Activated CD8-positive, alpha-beta T cell treated with anti-CD3 and anti-CD28 coated beads, Interleukin-2, amount 10 ng/mL, durations not matched to agents 7 days and 5 days (primary cell): ENCODE results near the gene LRRC8E. TPM values are rescaled to one million over a fixed set of nuclear protein-coding genes. Genes with fewer than 3 reads are reported as not detected.
A peak's percentile ranks its signal among the peaks of the same experiment; 100 is the strongest.

Source experiments
- ATAC-seq: fragments of 150-1000 bp; cut with Tn5 transposase; one replicate; pipeline ENCODE4 v1.10.0; 2021; ENCODE audit warnings: moderate library complexity
- CTCF ChIA-PET: fragments of 350-600 bp; sonication (Branson Sonifier 250); formaldehyde crosslinking; loops from one replicate; lab custom pipeline; 2021; ENCODE audit warnings: antibody characterized with exemption; lab: Charles Lee
- POLR2A ChIA-PET: fragments of 350-600 bp; sonication (Branson Sonifier 250); formaldehyde crosslinking; loops from one replicate; lab custom pipeline; 2021; ENCODE audit warnings: antibody characterized with exemption; lab: Charles Lee
- DNase-seq: peaks from one replicate; pipeline ENCODE4 v3.0.0-alpha.2; 2020
- H3K27ac Mint-ChIP-seq: one replicate; pipeline ENCODE4 v1.8.0; 2021; ENCODE audit warnings: mild to moderate bottlenecking, mixed read lengths
- H3K27me3 Mint-ChIP-seq: one replicate; pipeline ENCODE4 v1.8.0; 2021; ENCODE audit warnings: low read depth, mixed read lengths
- H3K36me3 Mint-ChIP-seq: one replicate; pipeline ENCODE4 v1.8.0; 2021; ENCODE audit warnings: low read depth, mixed read lengths
- H3K4me1 Mint-ChIP-seq: one replicate; pipeline ENCODE4 v1.8.0; 2021; ENCODE audit warnings: low read depth, mixed read lengths
- H3K4me3 Mint-ChIP-seq: one replicate; pipeline ENCODE4 v1.8.0; 2021; ENCODE audit warnings: mild to moderate bottlenecking, mixed read lengths
- H3K9me3 Mint-ChIP-seq: one replicate; pipeline ENCODE4 v1.8.0; 2022; ENCODE audit warnings: mixed read lengths; ENCODE audit not compliant: insufficient read depth
- total RNA-seq, 2 experiments: library from RNA; stranded (reverse); gene quantifications; one replicate each; pipeline ENCODE4 v1.2.3, GENCODE V29; 2021

The LRRC8E gene
- total RNA-seq, 2 experiments from 2014 or later, result not detected

- Mint-ChIP-seq H3K36me3 (no peaks in the 10 kb centered on the region), H3K27ac (no peak overlapping the region), H3K4me3 (no peak overlapping the region), H3K27me3 (no peaks in the 10 kb centered on the region), H3K4me1 (peaks cover 6% of the 10 kb centered on the region), H3K9me3 (no peaks in the 10 kb centered on the region)
- DNase-seq (no peak), ATAC-seq (no peak)
- ChIA-PET POLR2A (interaction anchor here (1.3 kb wide), 1 partner anchor 20 kb away, joined by 4 read pairs; no protein-coding TSS in a partner anchor), CTCF (interaction anchor here (2.5 kb wide), 1 partner anchor 28 kb away, joined by 11 read pairs; no protein-coding TSS in a partner anchor)
Measured at GRCh38 chr19:7897292-7897691, 9.0 kb downstream of the LRRC8E start.

DNA sequence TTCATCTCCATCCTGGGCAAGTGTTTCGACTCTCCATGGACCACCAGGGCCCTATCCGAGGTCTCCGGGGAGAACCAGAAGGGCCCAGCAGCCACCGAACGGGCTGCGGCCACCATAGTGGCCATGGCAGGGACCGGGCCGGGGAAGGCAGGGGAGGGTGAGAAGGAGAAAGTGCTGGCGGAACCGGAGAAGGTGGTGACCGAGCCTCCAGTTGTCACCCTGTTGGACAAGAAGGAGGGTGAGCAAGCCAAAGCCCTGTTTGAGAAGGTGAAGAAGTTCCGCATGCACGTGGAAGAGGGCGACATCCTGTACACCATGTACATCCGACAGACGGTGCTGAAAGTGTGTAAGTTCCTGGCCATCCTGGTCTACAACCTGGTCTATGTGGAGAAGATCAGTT, 10.7 kb downstream of the LRRC8E start:
- Mint-ChIP-seq H3K36me3 (peaks cover 3% of the 10 kb centered on the region), H3K9me3 (no peaks in the 10 kb centered on the region), H3K4me3 (no peak overlapping the region), H3K27ac (no peak overlapping the region), H3K4me1 (peaks cover 13% of the 10 kb centered on the region), H3K27me3 (no peaks in the 10 kb centered on the region)
- POLR2A ChIA-PET, result no interaction called here
- ATAC-seq (no peak), DNase-seq (no peak)
- CTCF ChIA-PET, result interaction anchor here (1.3 to 2.5 kb wide), 2 partner anchors 21 to 30 kb away, joined by 3 to 11 read pairs; partner anchors contain the start of gene SNAPC2

GRCh38 chr19:7899751-7900378, 11.6 kb downstream of the LRRC8E start:
- DNase-seq (no peak), ATAC-seq (no peak)
- Mint-ChIP-seq H3K4me1 (peaks cover 16% of the 10 kb centered on the region), H3K27ac (no peak overlapping the region), H3K36me3 (peaks cover 7% of the 10 kb centered on the region), H3K27me3 (no peaks in the 10 kb centered on the region), H3K4me3 (no peak overlapping the region), H3K9me3 (no peaks in the 10 kb centered on the region)
- CTCF ChIA-PET, result interaction anchor here (1.1 to 5.1 kb wide), 3 partner anchors 9 to 45 kb away, joined by 3 to 40 read pairs (median 4); no protein-coding TSS in a partner anchor
- POLR2A ChIA-PET, result interaction anchor here (0.9 to 1.1 kb wide), 2 partner anchors 19 to 34 kb away, joined by 3 read pairs; no protein-coding TSS in a partner anchor

GRCh38 chr19:7900401-7900870, 12.1 kb downstream of the LRRC8E start:
- CTCF ChIA-PET, result interaction anchor here (1.1 to 5.1 kb wide), 3 partner anchors 9 to 44 kb away, joined by 3 to 40 read pairs (median 4); no protein-coding TSS in a partner anchor
- no peaks in the 10 kb centered on the region for H3K27me3 Mint-ChIP-seq
- H3K27ac Mint-ChIP-seq, result no peak overlapping the region
- DNase-seq, result no peak
- no peaks in the 10 kb centered on the region for H3K9me3 Mint-ChIP-seq
- H3K4me3 Mint-ChIP-seq, result no peak overlapping the region
- POLR2A ChIA-PET, result interaction anchor here (0.9 to 1.1 kb wide), 2 partner anchors 20 to 35 kb away, joined by 3 read pairs; no protein-coding TSS in a partner anchor
- peaks cover 11% of the 10 kb centered on the region for H3K36me3 Mint-ChIP-seq
- no peak for ATAC-seq
- peaks cover 21% of the 10 kb centered on the region for H3K4me1 Mint-ChIP-seq

GRCh38 chr19:7900931-7901330, 12.6 kb downstream of the LRRC8E start:
- Mint-ChIP-seq H3K27me3 (no peaks in the 10 kb centered on the region), H3K4me3 (no peak overlapping the region), H3K9me3 (no peaks in the 10 kb centered on the region), H3K27ac (no peak overlapping the region), H3K36me3 (peaks cover 14% of the 10 kb centered on the region), H3K4me1 (peaks cover 25% of the 10 kb centered on the region)
- POLR2A ChIA-PET, result interaction anchor here (0.9 to 1.1 kb wide), 2 partner anchors 20 to 35 kb away, joined by 3 read pairs; no protein-coding TSS in a partner anchor
- DNase-seq (no peak), ATAC-seq (no peak)
- CTCF ChIA-PET, result interaction anchor here (1.1 to 5.1 kb wide), 5 partner anchors 10 to 48 kb away, joined by 3 to 40 read pairs (median 4); partner anchors contain the start of gene TIMM44

- DNase-seq (no peak), ATAC-seq (no peak)
- peaks cover 14% of the 10 kb centered on the region for H3K36me3 Mint-ChIP-seq
- H3K27me3 Mint-ChIP-seq, result no peaks in the 10 kb centered on the region
- no peaks in the 10 kb centered on the region for H3K9me3 Mint-ChIP-seq
- ChIA-PET POLR2A (no interaction called here), CTCF (interaction anchor here (0.6 to 5.1 kb wide), 5 partner anchors 10 to 49 kb away, joined by 3 to 40 read pairs (median 4); partner anchors contain the start of gene TIMM44)
- peaks cover 26% of the 10 kb centered on the region for H3K4me1 Mint-ChIP-seq
- no peak overlapping the region for H3K4me3 Mint-ChIP-seq
- no peak overlapping the region for H3K27ac Mint-ChIP-seq
Measured at GRCh38 chr19:7901337-7901736, 13.0 kb downstream of the LRRC8E start.

DNA sequence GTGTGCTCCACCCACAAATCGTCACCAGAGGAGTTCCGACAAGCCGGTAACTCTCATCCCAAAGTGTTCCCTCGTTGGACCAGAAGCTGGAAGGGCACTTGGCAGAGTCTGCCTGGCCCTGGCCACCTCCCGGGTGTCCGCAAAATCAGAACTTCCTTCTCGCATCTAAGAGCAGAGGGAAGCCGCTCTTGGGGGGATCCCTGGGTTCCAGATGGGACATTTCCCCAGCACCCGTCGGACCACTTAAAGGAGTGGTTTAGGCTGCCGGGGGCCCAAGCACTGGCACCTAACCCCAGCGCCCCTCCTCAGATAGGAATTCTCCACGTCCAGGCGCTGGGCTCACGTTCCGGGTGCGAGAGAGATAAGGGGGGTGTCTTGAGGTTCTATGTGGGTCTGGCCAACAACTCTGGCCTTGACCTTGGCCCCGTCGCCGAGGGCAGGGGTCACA, 14.5 kb downstream of the LRRC8E start:
- Mint-ChIP-seq H3K4me1 (peaks cover 26% of the 10 kb centered on the region), H3K27ac (peak overlapping the region; percentile 91), H3K36me3 (peaks cover 19% of the 10 kb centered on the region), H3K27me3 (no peaks in the 10 kb centered on the region), H3K4me3 (peak overlapping the region; percentile 84), H3K9me3 (no peaks in the 10 kb centered on the region)
- DNase-seq (no peak), ATAC-seq (no peak)
- ChIA-PET POLR2A (interaction anchor here (0.6 to 1.5 kb wide), 5 partner anchors 13 to 91 kb away, joined by 3 to 9 read pairs (median 6); partner anchors contain the start of gene SNAPC2), CTCF (interaction anchor here (1.0 to 5.1 kb wide), 9 partner anchors 12 to 50 kb away, joined by 3 to 40 read pairs (median 4); partner anchors contain the start of genes SNAPC2 and TIMM44)

DNA sequence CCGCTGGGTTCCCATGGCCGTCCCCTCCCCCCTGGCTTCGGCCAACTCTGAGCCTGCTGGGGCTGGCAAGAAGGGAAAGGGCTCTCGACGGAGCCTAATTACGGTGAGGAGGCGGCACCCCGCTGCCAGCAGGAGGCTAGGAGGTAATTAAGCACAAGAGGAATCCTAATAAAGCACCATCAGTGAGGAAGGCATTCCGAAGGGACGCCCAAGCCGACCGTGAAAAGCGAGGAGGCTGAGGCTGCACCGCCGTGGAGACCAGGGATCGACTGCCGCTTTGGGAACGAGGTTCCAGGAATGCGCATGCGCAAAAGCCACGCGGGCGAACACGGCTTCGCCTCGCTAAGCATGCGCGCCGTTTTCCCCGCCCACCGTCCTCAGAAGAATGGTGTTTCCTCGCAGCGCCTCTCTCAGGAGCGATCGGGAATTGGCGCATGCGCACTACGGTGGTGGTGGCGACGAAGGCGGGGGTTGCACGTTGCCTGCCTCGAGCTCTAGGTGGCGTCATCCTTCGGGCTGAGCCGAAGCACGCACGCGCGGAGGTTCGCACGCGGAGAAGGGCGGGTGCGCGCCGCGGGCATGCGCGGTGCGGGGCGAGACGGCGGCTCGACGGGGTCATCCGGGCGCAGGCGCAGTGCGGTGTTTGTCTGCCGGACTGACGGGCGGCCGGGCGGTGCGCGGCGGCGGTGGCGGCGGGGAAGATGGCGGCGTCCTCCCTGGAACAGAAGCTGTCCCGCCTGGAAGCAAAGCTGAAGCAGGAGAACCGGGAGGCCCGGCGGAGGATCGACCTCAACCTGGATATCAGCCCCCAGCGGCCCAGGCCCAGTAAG, 15.1 kb downstream of the LRRC8E start, which contains the start of gene MAP2K7:
MAP2K7 (plus strand) TSS at position 634 of the 830 bp plus-strand sequence; CDS start at position 702, 68 bp downstream.
- H3K27ac Mint-ChIP-seq, result peak within 1 kb of the TSS; percentile 95
- H3K4me3 Mint-ChIP-seq, result peak within 1 kb of the TSS; percentile 85
- POLR2A ChIA-PET, result interaction anchor here (0.6 to 1.5 kb wide), 9 partner anchors 9 to 1014 kb away, joined by 3 to 9 read pairs (median 3); partner anchors contain the start of genes SNAPC2, TGFBR3L and TIMM44
- H3K9me3 Mint-ChIP-seq, result no peaks in the 10 kb centered on the region
- DNase-seq (peak; percentile 100), ATAC-seq (peak; percentile 86)
- peaks cover 26% of the 10 kb centered on the region for H3K4me1 Mint-ChIP-seq
- H3K36me3 Mint-ChIP-seq, result peaks cover 19% of the 10 kb centered on the region
- CTCF ChIA-PET, result interaction anchor here (0.6 to 5.1 kb wide), 13 partner anchors 12 to 233 kb away, joined by 3 to 40 read pairs (median 3); partner anchors contain the start of genes SNAPC2 and TRAPPC5
- no peaks in the 10 kb centered on the region for H3K27me3 Mint-ChIP-seq

GRCh38 chr19:7904074-7905020, 16.0 kb downstream of the LRRC8E start:
- ChIA-PET CTCF (interaction anchor here (0.6 to 5.1 kb wide), 13 partner anchors 12 to 234 kb away, joined by 3 to 40 read pairs (median 3); partner anchors contain the start of genes SNAPC2 and TRAPPC5), POLR2A (interaction anchor here (0.7 to 1.5 kb wide), 7 partner anchors 8 to 1015 kb away, joined by 3 to 9 read pairs (median 5); partner anchors contain the start of genes SNAPC2, TGFBR3L and TIMM44)
- H3K9me3 Mint-ChIP-seq, result no peaks in the 10 kb centered on the region
- no peaks in the 10 kb centered on the region for H3K27me3 Mint-ChIP-seq
- ATAC-seq, result peak; percentile 57
- peak; percentile 75 for DNase-seq
- H3K27ac Mint-ChIP-seq, result peak overlapping the region; percentile 95
- H3K4me3 Mint-ChIP-seq, result peak overlapping the region; percentile 85
- H3K4me1 Mint-ChIP-seq, result peaks cover 26% of the 10 kb centered on the region
- peaks cover 19% of the 10 kb centered on the region for H3K36me3 Mint-ChIP-seq

DNA sequence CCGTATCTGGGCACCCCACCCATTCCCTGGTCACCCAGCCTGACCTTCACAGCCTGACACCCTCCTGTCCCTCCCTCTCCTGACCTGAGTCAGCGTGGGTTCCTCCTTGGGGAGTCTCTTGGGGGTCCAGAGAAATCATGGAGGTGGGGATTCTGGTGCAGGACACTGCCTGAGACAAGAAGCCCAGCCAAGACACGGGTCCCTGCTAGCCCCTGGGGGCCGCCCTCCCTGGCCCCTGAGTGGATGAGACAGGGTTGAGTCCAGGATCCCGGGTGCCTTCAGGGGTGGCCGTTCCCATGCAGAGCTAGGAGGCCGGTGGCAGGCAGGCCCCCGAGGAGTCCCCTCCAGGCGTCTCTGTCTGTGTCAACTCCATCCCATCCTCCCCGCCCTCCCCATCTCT, 17.0 kb downstream of the LRRC8E start:
- peaks cover 26% of the 10 kb centered on the region for H3K4me1 Mint-ChIP-seq
- no peaks in the 10 kb centered on the region for H3K9me3 Mint-ChIP-seq
- H3K36me3 Mint-ChIP-seq, result peaks cover 19% of the 10 kb centered on the region
- H3K4me3 Mint-ChIP-seq, result peak overlapping the region; percentile 85
- ChIA-PET CTCF (no interaction called here), POLR2A (no interaction called here)
- ATAC-seq (no peak), DNase-seq (no peak)
- H3K27me3 Mint-ChIP-seq, result no peaks in the 10 kb centered on the region
- H3K27ac Mint-ChIP-seq, result peak overlapping the region; percentile 95
